Ishikawa (cell line): ENCODE results near the gene HSPBP1.

ENCODE experiments used
- CEBPB ChIP-seq: IDR thresholded peaks from 2 replicates; pipeline ENCODE4 v1.6.1; 2012
- CREB1 ChIP-seq: IDR thresholded peaks from 2 replicates; pipeline ENCODE4 v1.6.1; 2012; ENCODE audit warnings: low read depth
- EGR1 ChIP-seq: IDR thresholded peaks from 2 replicates; pipeline ENCODE4 v1.6.1; 2012
- EP300 ChIP-seq: IDR thresholded peaks from 2 replicates; pipeline ENCODE4 v1.6.1; 2012; ENCODE audit warnings: borderline replicate concordance
- FOXM1 ChIP-seq: IDR thresholded peaks from 2 replicates; pipeline ENCODE4 v1.6.1; 2012; ENCODE audit warnings: low read depth, borderline replicate concordance
- NFIC ChIP-seq: IDR thresholded peaks from 2 replicates; pipeline ENCODE4 v1.6.1; 2012
- RAD21 ChIP-seq: IDR thresholded peaks from 2 replicates; pipeline ENCODE4 v1.6.1; 2012; ENCODE audit warnings: low read depth
- TAF1 ChIP-seq: IDR thresholded peaks from 2 replicates; pipeline ENCODE4 v1.6.1; 2012; ENCODE audit warnings: low read depth, mild to moderate bottlenecking
- TCF12 ChIP-seq: IDR thresholded peaks from 2 replicates; pipeline ENCODE4 v1.6.1; 2012; ENCODE audit warnings: low read depth
- TEAD4 ChIP-seq: IDR thresholded peaks from 2 replicates; pipeline ENCODE4 v1.6.1; 2012
- YY1 ChIP-seq: IDR thresholded peaks from 2 replicates; pipeline ENCODE4 v1.6.1; 2012; ENCODE audit warnings: low read depth
- ZBTB7A ChIP-seq: IDR thresholded peaks from 2 replicates; pipeline ENCODE4 v1.6.1; 2012; ENCODE audit warnings: low read depth
- TF ChIP-seq, protein P1 (sequence below): IDR thresholded peaks from 2 replicates; pipeline ENCODE4 v1.6.1; 2012
- TF ChIP-seq, protein P2 (sequence below): IDR thresholded peaks from 2 replicates; pipeline ENCODE4 v1.6.1; 2012; ENCODE audit warnings: low read depth, mild to moderate bottlenecking
- TF ChIP-seq, protein P3 (sequence below): IDR thresholded peaks from 2 replicates; pipeline ENCODE4 v1.6.1; 2012

The HSPBP1 gene

DNA sequence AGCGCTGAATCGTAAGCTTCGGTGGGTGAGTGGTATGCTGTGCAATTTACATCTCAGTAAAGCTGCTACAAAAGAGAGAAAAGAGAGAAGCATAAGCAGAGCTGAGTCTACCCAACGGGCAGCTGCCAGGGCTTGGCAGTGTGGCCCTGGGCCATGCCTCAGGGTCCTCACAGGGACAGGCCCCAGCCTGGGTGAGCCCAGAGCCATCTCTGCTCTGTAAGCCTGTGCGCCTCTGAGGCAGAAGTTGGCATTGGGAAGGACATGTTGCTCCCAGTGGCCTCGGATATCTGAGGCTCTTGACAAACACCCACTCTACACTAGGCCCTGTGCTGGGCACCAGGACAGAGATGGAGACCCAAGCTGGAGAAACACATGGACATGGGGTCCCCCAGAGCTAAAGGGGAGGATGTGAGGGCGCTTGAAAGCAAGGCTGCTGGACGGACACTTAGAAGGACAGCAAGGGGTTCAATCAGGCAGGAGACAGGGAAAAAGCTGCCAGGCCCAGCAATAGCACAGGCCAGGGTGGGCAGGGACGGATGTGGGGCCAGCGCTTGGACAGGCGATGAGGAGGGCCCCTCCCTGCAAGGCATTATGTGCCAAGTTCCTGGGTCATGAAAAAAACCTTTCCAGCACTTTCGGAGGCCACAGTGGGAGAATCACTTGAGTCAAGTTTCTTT is 35.8 kb downstream of the HSPBP1 start:
- TF ChIP-seq, protein P1, sequence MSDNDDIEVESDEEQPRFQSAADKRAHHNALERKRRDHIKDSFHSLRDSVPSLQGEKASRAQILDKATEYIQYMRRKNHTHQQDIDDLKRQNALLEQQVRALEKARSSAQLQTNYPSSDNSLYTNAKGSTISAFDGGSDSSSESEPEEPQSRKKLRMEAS, result no peak
- TF ChIP-seq TAF1 (no peak), EGR1 (no peak), TEAD4 (no peak)

DNA sequence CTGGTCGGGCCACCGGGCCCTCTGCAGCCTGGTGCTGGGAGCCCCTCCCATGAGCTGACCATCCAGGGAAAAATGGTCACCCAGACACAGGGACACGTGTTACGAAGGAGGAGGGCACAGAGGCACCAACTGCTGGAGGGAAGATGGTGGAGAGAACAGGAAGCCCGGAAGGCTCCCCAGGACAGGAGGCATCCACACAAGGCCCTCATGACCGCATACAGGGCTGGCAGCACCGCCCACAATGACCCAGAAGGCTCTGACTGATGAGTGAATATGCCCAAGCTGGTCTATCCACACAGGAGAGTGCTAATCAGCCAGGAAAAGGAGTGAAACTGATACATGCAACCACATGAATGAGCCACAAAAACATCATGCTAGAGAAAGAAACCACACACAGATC is 37.4 kb downstream of the HSPBP1 start:
- TF ChIP-seq, protein P2, sequence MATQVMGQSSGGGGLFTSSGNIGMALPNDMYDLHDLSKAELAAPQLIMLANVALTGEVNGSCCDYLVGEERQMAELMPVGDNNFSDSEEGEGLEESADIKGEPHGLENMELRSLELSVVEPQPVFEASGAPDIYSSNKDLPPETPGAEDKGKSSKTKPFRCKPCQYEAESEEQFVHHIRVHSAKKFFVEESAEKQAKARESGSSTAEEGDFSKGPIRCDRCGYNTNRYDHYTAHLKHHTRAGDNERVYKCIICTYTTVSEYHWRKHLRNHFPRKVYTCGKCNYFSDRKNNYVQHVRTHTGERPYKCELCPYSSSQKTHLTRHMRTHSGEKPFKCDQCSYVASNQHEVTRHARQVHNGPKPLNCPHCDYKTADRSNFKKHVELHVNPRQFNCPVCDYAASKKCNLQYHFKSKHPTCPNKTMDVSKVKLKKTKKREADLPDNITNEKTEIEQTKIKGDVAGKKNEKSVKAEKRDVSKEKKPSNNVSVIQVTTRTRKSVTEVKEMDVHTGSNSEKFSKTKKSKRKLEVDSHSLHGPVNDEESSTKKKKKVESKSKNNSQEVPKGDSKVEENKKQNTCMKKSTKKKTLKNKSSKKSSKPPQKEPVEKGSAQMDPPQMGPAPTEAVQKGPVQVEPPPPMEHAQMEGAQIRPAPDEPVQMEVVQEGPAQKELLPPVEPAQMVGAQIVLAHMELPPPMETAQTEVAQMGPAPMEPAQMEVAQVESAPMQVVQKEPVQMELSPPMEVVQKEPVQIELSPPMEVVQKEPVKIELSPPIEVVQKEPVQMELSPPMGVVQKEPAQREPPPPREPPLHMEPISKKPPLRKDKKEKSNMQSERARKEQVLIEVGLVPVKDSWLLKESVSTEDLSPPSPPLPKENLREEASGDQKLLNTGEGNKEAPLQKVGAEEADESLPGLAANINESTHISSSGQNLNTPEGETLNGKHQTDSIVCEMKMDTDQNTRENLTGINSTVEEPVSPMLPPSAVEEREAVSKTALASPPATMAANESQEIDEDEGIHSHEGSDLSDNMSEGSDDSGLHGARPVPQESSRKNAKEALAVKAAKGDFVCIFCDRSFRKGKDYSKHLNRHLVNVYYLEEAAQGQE, result no peak
- TF ChIP-seq, protein P3, sequence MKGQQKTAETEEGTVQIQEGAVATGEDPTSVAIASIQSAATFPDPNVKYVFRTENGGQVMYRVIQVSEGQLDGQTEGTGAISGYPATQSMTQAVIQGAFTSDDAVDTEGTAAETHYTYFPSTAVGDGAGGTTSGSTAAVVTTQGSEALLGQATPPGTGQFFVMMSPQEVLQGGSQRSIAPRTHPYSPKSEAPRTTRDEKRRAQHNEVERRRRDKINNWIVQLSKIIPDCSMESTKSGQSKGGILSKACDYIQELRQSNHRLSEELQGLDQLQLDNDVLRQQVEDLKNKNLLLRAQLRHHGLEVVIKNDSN, result no peak
- TF ChIP-seq, protein P1, result no peak
- TF ChIP-seq EGR1 (no peak), CREB1 (no peak), CEBPB (no peak), FOXM1 (no peak), YY1 (no peak), EP300 (no peak), TCF12 (no peak), ZBTB7A (no peak), NFIC (no peak), TAF1 (no peak), TEAD4 (no peak)

DNA sequence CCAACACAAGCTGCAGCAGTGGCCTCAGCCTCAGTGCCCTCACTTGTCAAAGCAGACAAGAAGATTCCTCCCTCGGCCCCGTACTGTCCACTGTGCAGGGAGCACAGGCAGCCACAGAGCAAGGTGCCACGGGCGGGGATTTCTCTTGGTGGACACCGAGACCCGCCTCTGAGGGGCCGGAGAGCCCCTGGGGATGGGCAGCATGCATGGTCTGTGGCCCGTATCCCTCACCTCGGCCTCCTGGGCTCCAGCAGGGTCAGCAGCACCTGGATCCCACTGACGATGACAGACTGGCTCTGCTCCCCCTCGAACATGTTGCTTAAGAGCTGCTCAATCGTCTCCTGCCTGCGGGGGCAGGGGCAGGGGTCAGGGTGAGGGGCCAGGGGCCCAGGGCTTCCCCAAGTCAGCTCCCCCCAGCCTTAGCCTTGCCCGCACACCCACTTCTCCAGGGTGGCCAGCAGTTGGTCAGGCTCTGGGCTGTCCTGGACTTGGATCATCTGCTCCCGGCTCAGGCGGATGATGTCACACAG is 37.9 kb downstream of the HSPBP1 start:
- TF ChIP-seq FOXM1 (no peak), NFIC (no peak)

DNA sequence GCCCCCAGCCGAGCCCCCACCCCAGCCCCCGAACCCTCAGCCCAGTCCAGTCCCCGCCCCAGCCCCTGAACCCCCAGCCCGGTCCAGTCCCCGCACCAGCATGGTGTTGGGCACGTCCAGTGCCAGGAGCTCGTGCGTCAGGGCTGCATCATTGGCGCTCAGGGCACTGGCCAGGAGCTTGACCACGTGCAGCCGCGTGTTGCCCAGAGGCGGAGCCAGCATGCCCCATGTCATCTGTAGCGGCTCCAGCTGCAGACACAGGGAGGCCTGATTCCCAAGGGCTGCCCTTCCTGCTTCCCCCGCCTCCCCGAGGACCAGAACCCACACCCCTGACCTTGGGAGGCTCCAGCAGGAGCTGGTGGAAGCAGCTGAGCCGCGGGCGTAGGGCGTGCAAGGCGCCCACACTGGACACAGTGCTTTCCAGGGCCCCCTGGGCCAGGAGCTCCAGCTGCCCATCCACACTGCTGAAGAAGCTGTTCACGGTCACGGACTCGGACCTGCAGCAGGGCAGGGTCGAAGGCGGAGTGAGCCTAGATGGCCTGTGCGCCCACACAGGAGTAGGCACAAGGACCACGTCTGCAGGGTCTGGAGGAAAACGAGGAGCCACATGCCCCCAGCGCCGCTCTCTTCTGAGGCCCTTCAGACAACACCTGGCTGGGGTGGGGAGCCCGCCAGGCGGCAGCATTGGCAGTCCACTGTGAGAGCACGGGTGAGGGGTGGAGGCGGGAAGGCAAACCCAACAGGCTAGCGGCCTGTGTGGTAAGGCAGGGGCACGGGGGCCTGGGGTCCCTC is 38.6 kb downstream of the HSPBP1 start:
- no peak for TF ChIP-seq TEAD4
- TF ChIP-seq TAF1, result no peak
- TF ChIP-seq, protein P1, result no peak
- TF ChIP-seq RAD21, result no peak
- TF ChIP-seq, protein P2, result no peak
- no peak for TF ChIP-seq NFIC
- TF ChIP-seq YY1, result no peak
- TF ChIP-seq CREB1, result no peak
- TF ChIP-seq TCF12, result no peak
- TF ChIP-seq ZBTB7A, result no peak
- TF ChIP-seq EGR1, result no peak
- TF ChIP-seq, protein P3, result no peak
- no peak for TF ChIP-seq FOXM1

DNA sequence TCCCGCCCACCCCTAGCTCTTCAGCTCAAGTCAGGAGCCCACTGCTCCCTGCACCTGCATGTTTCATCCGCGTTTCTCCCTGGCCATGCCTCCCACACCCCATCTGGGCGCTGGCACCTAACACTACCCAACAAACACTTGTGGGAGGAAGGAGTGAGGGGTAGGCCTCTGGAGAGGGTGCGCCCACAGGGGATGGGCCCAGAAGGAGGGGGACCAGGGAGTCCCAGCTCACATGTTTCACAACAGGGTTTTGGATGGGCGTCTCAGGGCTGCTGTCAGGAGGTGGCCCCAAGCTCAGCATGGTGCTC is 39.2 kb downstream of the HSPBP1 start:
- TF ChIP-seq, protein P3, result no peak
- TF ChIP-seq YY1 (no peak), CREB1 (no peak), TCF12 (no peak), EGR1 (no peak), RAD21 (no peak), EP300 (no peak), FOXM1 (no peak), CEBPB (no peak)
- TF ChIP-seq, protein P1, result no peak
